GM12878 (cell line): Measurements from ENCODE around the gene MRPL55. TPM values are rescaled to one million over a fixed set of nuclear protein-coding genes. Genes with fewer than 3 reads are reported as not detected.

Source experiments
- ATAC-seq: fragments of 200-7000 bp; cut with Tn5 transposase; 3 replicates; pipeline ENCODE4 v1.9.1; 2020; ENCODE audit warnings: mild to moderate bottlenecking, moderate library complexity
- BruUV-seq: library from RNA; stranded (reverse); fragments of 400-500 nt; replicated peaks from 2 replicates; lab custom pipeline; 2021; lab: Mats Ljungman, UMichigan
- CTCF ChIA-PET: fragments of 300-600 bp; sonication (Branson Sonifier 250); formaldehyde crosslinking; extraction: SDS; loops from one replicate; lab custom pipeline; 2021; ENCODE audit warnings: inconsistent platforms; lab: Yijun Ruan, JAX
- POLR2A ChIA-PET: fragments of 350-600 bp; formaldehyde crosslinking; extraction: SDS; loops from one replicate; lab custom pipeline; 2021; ENCODE audit warnings: inconsistent platforms; lab: Charles Lee
- RAD21 ChIA-PET: fragments of 300-600 bp; sonication (Branson Sonifier 250); formaldehyde crosslinking; loops from one replicate; lab custom pipeline; 2023; ENCODE audit warnings: antibody characterized with exemption; ENCODE audit not compliant: unreplicated experiment; lab: Charles Lee
- SMC1A ChIA-PET: fragments of 300-600 bp; sonication (Branson Sonifier 250); formaldehyde crosslinking; loops from one replicate; lab custom pipeline; 2023; ENCODE audit not compliant: unreplicated experiment, uncharacterized antibody; lab: Charles Lee
- DNase-seq: peaks from one replicate; pipeline ENCODE4 v3.0.0-alpha.2; 2011; ENCODE audit warnings: low read depth, low spot score
- FAIRE-seq: peaks from 3 replicates; lab custom pipeline; 2011; peaks lifted over from hg19 to GRCh38; lab: Jason Lieb, UNC
- H2AFZ ChIP-seq: 2 replicates; pipeline ENCODE4 v1.6.0; 2011; ENCODE audit warnings: low read depth, low read length, control low read depth; ENCODE audit not compliant: control insufficient read depth
- H3K27ac ChIP-seq: 2 replicates; pipeline ENCODE4 v1.5.1; 2011; ENCODE audit warnings: control low read depth; ENCODE audit not compliant: control insufficient read depth, insufficient read depth
- H3K27me3 ChIP-seq, 2 experiments: replicated peaks in 1 of 2; 2 replicates each; pipeline versions ENCODE4 v1.6.0 to v1.6.1; 2011; ENCODE audit warnings: low read length in 1 of 2; ENCODE audit not compliant: control insufficient read depth in 2 of 2, insufficient read depth in 2 of 2
- H3K36me3 ChIP-seq, 2 experiments: 2 replicates each; pipeline ENCODE4 v1.5.1; 2011; ENCODE audit warnings: low read length in 1 of 2; ENCODE audit not compliant: control insufficient read depth in 2 of 2, insufficient read depth in 2 of 2
- H3K4me1 ChIP-seq: 2 replicates; pipeline ENCODE4 v1.6.1; 2011; ENCODE audit warnings: mild to moderate bottlenecking, low read length, moderate library complexity, mixed read lengths; ENCODE audit not compliant: control insufficient read depth, insufficient read depth
- H3K4me2 ChIP-seq: 2 replicates; pipeline ENCODE4 v1.6.0; 2011; ENCODE audit warnings: control low read depth; ENCODE audit not compliant: control insufficient read depth, insufficient read depth
- H3K4me3 ChIP-seq: fragments of 200-600 bp; sonication (generic); 2 replicates; pipeline ENCODE4 v1.5.1; 2016
- H3K79me2 ChIP-seq: 2 replicates; pipeline ENCODE4 v1.6.0; 2011; ENCODE audit warnings: low read length; ENCODE audit not compliant: control insufficient read depth, insufficient read depth
- H3K9ac ChIP-seq: 2 replicates; pipeline ENCODE4 v1.8.0; 2011; ENCODE audit warnings: low read length, control low read depth, mixed read lengths; ENCODE audit not compliant: control insufficient read depth, insufficient read depth
- H3K9me3 ChIP-seq: replicated peaks from 3 replicates; pipeline ENCODE4 v1.5.1; 2011; ENCODE audit warnings: mild to moderate bottlenecking, low read length; ENCODE audit not compliant: control insufficient read depth, insufficient read depth
- H4K20me1 ChIP-seq: 2 replicates; pipeline ENCODE4 v1.6.0; 2011; ENCODE audit not compliant: control insufficient read depth, insufficient read depth
- EED ChIP-seq: sonication (generic); IDR thresholded peaks from 2 replicates; pipeline ENCODE4 v1.6.1; 2016; ENCODE audit warnings: antibody characterized with exemption, low read depth
- ELK1 ChIP-seq: IDR thresholded peaks from 2 replicates; pipeline ENCODE4 v1.6.1; 2012; ENCODE audit warnings: low read depth, low read length, improper control_type of control experiment
- MTA3 ChIP-seq: IDR thresholded peaks from 2 replicates; pipeline ENCODE4 v1.6.1; 2012; ENCODE audit warnings: low read length, inconsistent platforms, borderline replicate concordance
- MXI1 ChIP-seq: fragments of 150-350 bp; IDR thresholded peaks from 2 replicates; pipeline ENCODE4 v1.6.1; 2011; ENCODE audit warnings: low read depth, mild to moderate bottlenecking, inconsistent platforms, low read length, improper control_type of control experiment
- MYB ChIP-seq: fragments of 150-350 bp; IDR thresholded peaks from 2 replicates; pipeline ENCODE4 v1.6.1; 2014; ENCODE audit warnings: mild to moderate bottlenecking, low read depth, low read length, borderline replicate concordance
- NR2C2 ChIP-seq: IDR thresholded peaks from 2 replicates; pipeline ENCODE4 v1.6.1; 2011; ENCODE audit warnings: borderline replicate concordance, low read depth; ENCODE audit not compliant: control insufficient read depth, insufficient read length
- POU2F2 ChIP-seq: IDR thresholded peaks from 3 replicates; pipeline ENCODE4 v1.6.1; 2011; ENCODE audit warnings: low read depth, mild to moderate bottlenecking, low read length, borderline replicate concordance
- RUNX3 ChIP-seq: IDR thresholded peaks from 2 replicates; pipeline ENCODE4 v1.6.1; 2012; ENCODE audit warnings: low read length, inconsistent platforms
- STAT3 ChIP-seq: IDR thresholded peaks from 2 replicates; pipeline ENCODE4 v1.6.1; 2011; ENCODE audit warnings: low read depth, low read length, improper control_type of control experiment
- ZBED1 ChIP-seq: IDR thresholded peaks from 2 replicates; pipeline ENCODE4 v1.6.1; 2016; ENCODE audit warnings: borderline replicate concordance
- ZNF207 ChIP-seq: fragments of 450-650 bp; IDR thresholded peaks from 2 replicates; pipeline ENCODE4 v1.6.1; 2014; ENCODE audit warnings: antibody characterized with exemption, mild to moderate bottlenecking, borderline replicate concordance
- ZNF217 ChIP-seq: fragments of 450-650 bp; IDR thresholded peaks from 2 replicates; pipeline ENCODE4 v1.6.1; 2017; ENCODE audit warnings: antibody characterized with exemption, mild to moderate bottlenecking
- ZZZ3 ChIP-seq: IDR thresholded peaks from 2 replicates; pipeline ENCODE4 v1.6.1; 2011; ENCODE audit warnings: low read depth; ENCODE audit not compliant: control insufficient read depth, insufficient read length
- WGBS: methylation state at CpG from one replicate; pipeline ENCODE4 v1.1.6; 2016; ENCODE audit warnings: low lambda C conversion rate; ENCODE audit not compliant: insufficient replicate concordance, insufficient coverage; ENCODE audit errors: missing lambda C conversion rate; 5-methylcytosine and 5-hydroxymethylcytosine counted together
- in situ Hi-C: fragments of 300-500 bp; cut with MboI; formaldehyde crosslinking; loops from 9 replicates; pipeline ENCODE4 v1.14.3; 2018; ENCODE audit warnings: mixed read lengths
- intact Hi-C: fragments of 100-400 bp; cut with micrococcal nuclease; formaldehyde crosslinking; loops from one replicate; pipeline ENCODE4 v1.14.2; 2022; ENCODE audit not compliant: unreplicated experiment
- polyA plus RNA-seq, 11 experiments: library from polyadenylated mRNA; depleted of rRNA in 4 of 11; unstranded in 6 of 11; stranded (reverse) in 5 of 11; fragments of >200 nt; fragmentation: Nextera tagmentation in 4 of 11; fragmentation: Illumina TruSeq in 1 of 11; extraction: Ambion mirVana in 4 of 11; extraction: Trizol in 1 of 11; gene quantifications; 1 replicate in 1 of 11; 2 replicates in 10 of 11; pipeline versions ENCODE4 v1.2.1 to v1.2.3, GENCODE V29; 2011 to 2016; ENCODE audit warnings: inconsistent platforms in 2 of 11, missing spikeins in 2 of 11, low read depth in 1 of 11
- total RNA-seq, 4 experiments: library from RNA; depleted of rRNA in 3 of 4; stranded (reverse); fragments of >200 nt in 3 of 4; fragmentation: Illumina TruSeq in 1 of 4; extraction: Trizol in 1 of 4; gene quantifications; 2 replicates each; pipeline versions ENCODE4 v1.2.1 to v1.2.3, GENCODE V29; 2013 to 2021
- TF ChIP-seq, protein P1 (sequence below): IDR thresholded peaks from 2 replicates; pipeline ENCODE4 v1.6.1; 2011; ENCODE audit warnings: low read depth, low read length, improper control_type of control experiment, borderline replicate concordance
- TF ChIP-seq, protein P2 (sequence below): fragments of 450-650 bp; IDR thresholded peaks from 2 replicates; pipeline ENCODE4 v1.6.1; 2017; ENCODE audit warnings: antibody characterized with exemption, mild to moderate bottlenecking, moderate library complexity
- TF ChIP-seq, protein P3 (sequence below): fragments of 450-650 bp; IDR thresholded peaks from 2 replicates; pipeline ENCODE4 v1.6.1; 2017; ENCODE audit warnings: mild to moderate bottlenecking, low read depth, inconsistent platforms; ENCODE audit not compliant: poor library complexity, severe bottlenecking
- TF ChIP-seq, protein P4 (sequence below): IDR thresholded peaks from 2 replicates; pipeline ENCODE4 v1.6.1; 2011; ENCODE audit warnings: low read depth, mild to moderate bottlenecking, low read length, moderate library complexity, borderline replicate concordance; ENCODE audit errors: extremely low read depth

MRPL55 gene
- total and polyA plus RNA-seq, 10 of the 15 experiments (the other 5 are each of a cell fraction or from before 2014, with no cell fraction given), result 15.1 to 143 (median 55.8) TPM

DNA sequence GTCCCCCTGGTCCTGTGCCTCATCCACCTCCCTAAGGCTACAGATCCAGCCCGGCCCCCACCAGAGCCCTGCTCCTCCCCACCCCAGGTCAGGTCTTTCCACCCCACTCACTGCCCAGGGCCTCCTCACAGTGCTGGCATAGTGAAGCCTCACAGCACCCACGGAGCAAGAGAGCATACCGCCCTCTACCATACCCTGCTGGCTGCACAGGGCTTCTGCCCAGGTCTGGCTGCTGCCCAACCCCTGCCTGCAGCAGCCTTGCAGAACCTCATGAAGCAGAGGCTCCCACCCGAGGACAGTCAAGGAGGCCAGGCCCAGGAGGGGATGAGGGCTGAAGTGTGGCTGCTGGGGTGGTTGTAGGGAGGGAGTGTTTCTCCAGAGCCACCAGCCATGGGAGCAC lies 46.3 kb downstream of the MRPL55 start:
- no peak for DNase-seq
- no peak for FAIRE-seq
- H4K20me1 ChIP-seq, result no peaks in the 10 kb centered on the region
- no peak overlapping the region for H3K4me2 ChIP-seq
- ChIA-PET SMC1A (no interaction called here), CTCF (no interaction called here), RAD21 (interaction anchor here (1.2 kb wide), 1 partner anchor 63 kb away, joined by 7 read pairs; no protein-coding TSS in a partner anchor), POLR2A (no interaction called here)
- peaks cover 0 to 7% of the 10 kb centered on the region in 2 experiments; a peak in 3 of 4 replicates for H3K27me3 ChIP-seq
- in situ Hi-C loops (no loop called here), intact Hi-C loops (no loop called here)
- H3K79me2 ChIP-seq, result no peaks in the 10 kb centered on the region
- no peaks in the 10 kb centered on the region; the same call in 2 of the 3 replicates for H3K9me3 ChIP-seq
- no peak for TF ChIP-seq ZNF207
- TF ChIP-seq MXI1, result no peak
- TF ChIP-seq ZZZ3, result no peak
- no peak for TF ChIP-seq MYB
- TF ChIP-seq, protein P1, sequence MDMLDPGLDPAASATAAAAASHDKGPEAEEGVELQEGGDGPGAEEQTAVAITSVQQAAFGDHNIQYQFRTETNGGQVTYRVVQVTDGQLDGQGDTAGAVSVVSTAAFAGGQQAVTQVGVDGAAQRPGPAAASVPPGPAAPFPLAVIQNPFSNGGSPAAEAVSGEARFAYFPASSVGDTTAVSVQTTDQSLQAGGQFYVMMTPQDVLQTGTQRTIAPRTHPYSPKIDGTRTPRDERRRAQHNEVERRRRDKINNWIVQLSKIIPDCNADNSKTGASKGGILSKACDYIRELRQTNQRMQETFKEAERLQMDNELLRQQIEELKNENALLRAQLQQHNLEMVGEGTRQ, result no peak
- no peak for TF ChIP-seq RUNX3
- TF ChIP-seq, protein P2, sequence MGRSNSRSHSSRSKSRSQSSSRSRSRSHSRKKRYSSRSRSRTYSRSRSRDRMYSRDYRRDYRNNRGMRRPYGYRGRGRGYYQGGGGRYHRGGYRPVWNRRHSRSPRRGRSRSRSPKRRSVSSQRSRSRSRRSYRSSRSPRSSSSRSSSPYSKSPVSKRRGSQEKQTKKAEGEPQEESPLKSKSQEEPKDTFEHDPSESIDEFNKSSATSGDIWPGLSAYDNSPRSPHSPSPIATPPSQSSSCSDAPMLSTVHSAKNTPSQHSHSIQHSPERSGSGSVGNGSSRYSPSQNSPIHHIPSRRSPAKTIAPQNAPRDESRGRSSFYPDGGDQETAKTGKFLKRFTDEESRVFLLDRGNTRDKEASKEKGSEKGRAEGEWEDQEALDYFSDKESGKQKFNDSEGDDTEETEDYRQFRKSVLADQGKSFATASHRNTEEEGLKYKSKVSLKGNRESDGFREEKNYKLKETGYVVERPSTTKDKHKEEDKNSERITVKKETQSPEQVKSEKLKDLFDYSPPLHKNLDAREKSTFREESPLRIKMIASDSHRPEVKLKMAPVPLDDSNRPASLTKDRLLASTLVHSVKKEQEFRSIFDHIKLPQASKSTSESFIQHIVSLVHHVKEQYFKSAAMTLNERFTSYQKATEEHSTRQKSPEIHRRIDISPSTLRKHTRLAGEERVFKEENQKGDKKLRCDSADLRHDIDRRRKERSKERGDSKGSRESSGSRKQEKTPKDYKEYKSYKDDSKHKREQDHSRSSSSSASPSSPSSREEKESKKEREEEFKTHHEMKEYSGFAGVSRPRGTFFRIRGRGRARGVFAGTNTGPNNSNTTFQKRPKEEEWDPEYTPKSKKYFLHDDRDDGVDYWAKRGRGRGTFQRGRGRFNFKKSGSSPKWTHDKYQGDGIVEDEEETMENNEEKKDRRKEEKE, result no peak
- TF ChIP-seq EED, result no peak
- TF ChIP-seq NR2C2, result no peak
- no peak for TF ChIP-seq ELK1
- TF ChIP-seq ZBED1, result no peak
- no peak for TF ChIP-seq STAT3
- no peak for TF ChIP-seq POU2F2
- no peak for TF ChIP-seq MTA3
- TF ChIP-seq, protein P3, sequence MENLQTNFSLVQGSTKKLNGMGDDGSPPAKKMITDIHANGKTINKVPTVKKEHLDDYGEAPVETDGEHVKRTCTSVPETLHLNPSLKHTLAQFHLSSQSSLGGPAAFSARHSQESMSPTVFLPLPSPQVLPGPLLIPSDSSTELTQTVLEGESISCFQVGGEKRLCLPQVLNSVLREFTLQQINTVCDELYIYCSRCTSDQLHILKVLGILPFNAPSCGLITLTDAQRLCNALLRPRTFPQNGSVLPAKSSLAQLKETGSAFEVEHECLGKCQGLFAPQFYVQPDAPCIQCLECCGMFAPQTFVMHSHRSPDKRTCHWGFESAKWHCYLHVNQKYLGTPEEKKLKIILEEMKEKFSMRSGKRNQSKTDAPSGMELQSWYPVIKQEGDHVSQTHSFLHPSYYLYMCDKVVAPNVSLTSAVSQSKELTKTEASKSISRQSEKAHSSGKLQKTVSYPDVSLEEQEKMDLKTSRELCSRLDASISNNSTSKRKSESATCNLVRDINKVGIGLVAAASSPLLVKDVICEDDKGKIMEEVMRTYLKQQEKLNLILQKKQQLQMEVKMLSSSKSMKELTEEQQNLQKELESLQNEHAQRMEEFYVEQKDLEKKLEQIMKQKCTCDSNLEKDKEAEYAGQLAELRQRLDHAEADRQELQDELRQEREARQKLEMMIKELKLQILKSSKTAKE, result no peak
- TF ChIP-seq, protein P4, sequence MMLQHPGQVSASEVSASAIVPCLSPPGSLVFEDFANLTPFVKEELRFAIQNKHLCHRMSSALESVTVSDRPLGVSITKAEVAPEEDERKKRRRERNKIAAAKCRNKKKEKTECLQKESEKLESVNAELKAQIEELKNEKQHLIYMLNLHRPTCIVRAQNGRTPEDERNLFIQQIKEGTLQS, result no peak
- no peak for TF ChIP-seq ZNF217
- H3K9ac ChIP-seq, result no peak overlapping the region
- no TSS peak for BruUV-seq
- no peak overlapping the region for H2AFZ ChIP-seq
- no peaks in the 10 kb centered on the region for H3K4me1 ChIP-seq
- WGBS, result 11% methylated on average over 4 of the region's 4 CpGs
- H3K27ac ChIP-seq, result no peak overlapping the region
- ATAC-seq, result peak; percentile 15; the same call in 1 of the 3 replicates
- H3K4me3 ChIP-seq, result no peak overlapping the region
- no peaks in the 10 kb centered on the region for H3K36me3 ChIP-seq
